Amygdala (tissue), 56 donors: ENCODE measurements around the gene GDPD3.

ENCODE experiments used
- DNase-seq, 56 donors: peaks; one replicate each; lab custom pipeline; 2025; lab: John Stamatoyannopoulos, UW

Gene GDPD3

GRCh38 chr16:30064729-30065101 is 48.6 kb downstream of the GDPD3 start:
- peak in 4 of 56 donors; percentile 41 to 92 (median 58) for DNase-seq

- DNase-seq, result peak; percentile 14 to 86 (median 72)
Measured at GRCh38 chr16:30063893-30064728, 49.2 kb downstream of the GDPD3 start.

- peak in 2 of 56 donors; percentile 59 to 76 for DNase-seq
Measured at GRCh38 chr16:30063278-30063892, 50.0 kb downstream of the GDPD3 start.

GRCh38 chr16:30060836-30061554 is 52.3 kb downstream of the GDPD3 start:
- no peak for DNase-seq

DNA sequence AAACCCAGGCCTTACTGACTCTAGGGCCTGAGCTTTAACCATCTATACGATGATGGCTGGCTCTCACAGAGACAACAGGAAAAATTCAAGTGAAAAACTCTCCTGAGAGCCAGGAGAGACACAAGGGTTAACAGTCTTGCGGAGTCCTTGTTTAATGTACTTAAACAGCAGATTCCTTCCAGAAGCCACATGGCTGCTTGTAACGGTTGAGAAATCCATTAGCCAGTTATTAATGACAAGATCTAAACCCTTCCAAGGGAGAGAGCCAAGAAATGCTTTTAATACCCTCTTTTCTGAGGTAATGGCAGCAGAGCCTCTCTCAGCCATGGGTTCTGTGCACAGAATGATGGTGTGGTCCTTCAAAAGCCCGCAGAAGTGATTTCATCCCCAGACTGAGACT is 53.0 kb downstream of the GDPD3 start:
- no peak for DNase-seq

- DNase-seq, result peak in 2 of 56 donors; percentile 12 to 15
Measured at GRCh38 chr16:30054959-30055553, 58.3 kb downstream of the GDPD3 start.
